Midbrain (tissue), 1 donor: ENCODE data around the gene MAGED4.
"Not testable (repeated sequence)": the region's sequence is repeated elsewhere in the genome, so short reads cannot be mapped to it uniquely, and the experiment has no call there.

Source experiments
- DNase-seq: peaks from one replicate; lab custom pipeline; 2025; lab: John Stamatoyannopoulos, UW

The MAGED4 gene

GRCh38 chrX:52184440-52185077, at the start of gene MAGED4:
Gene MAGED4, plus strand, starts transcription at chrX:52184888. Its CDS starts 1,035 bp downstream, at chrX:52185923.
- DNase-seq: not testable (repeated sequence)

- DNase-seq: no peak
Observed at GRCh38 chrX:52138830-52139544, 45.7 kb upstream of the MAGED4 start.

GRCh38 chrX:52139545-52139895, 45.2 kb upstream of the MAGED4 start:
- no peak for DNase-seq

- DNase-seq: no peak
Observed at GRCh38 chrX:52140020-52140419, 44.7 kb upstream of the MAGED4 start.

GRCh38 chrX:52150667-52151066, 34.0 kb upstream of the MAGED4 start:
- not testable (repeated sequence) for DNase-seq

- DNase-seq: not testable (repeated sequence)
Observed at GRCh38 chrX:52160140-52160539, 24.5 kb upstream of the MAGED4 start.

- no peak for DNase-seq
Observed at GRCh38 chrX:52166840-52167239, 17.8 kb upstream of the MAGED4 start.

GRCh38 chrX:52171055-52171454, 13.6 kb upstream of the MAGED4 start:
- not testable (repeated sequence) for DNase-seq

GRCh38 chrX:52185078-52185453, 378 bp downstream of the MAGED4 start:
- not testable (repeated sequence) for DNase-seq

GRCh38 chrX:52211405-52211804, 26.7 kb downstream of the MAGED4 start:
- DNase-seq: not testable (repeated sequence)

GRCh38 chrX:52213276-52213675, 28.6 kb downstream of the MAGED4 start:
- DNase-seq: no peak

- DNase-seq: no peak
Observed at GRCh38 chrX:52216541-52216940, 31.9 kb downstream of the MAGED4 start.

GRCh38 chrX:52217494-52218160, 32.9 kb downstream of the MAGED4 start:
- DNase-seq: no peak

- DNase-seq: no peak
Observed at GRCh38 chrX:52220936-52221335, 36.2 kb downstream of the MAGED4 start.
